ENCODE data around the gene TPSB2.

DNA sequence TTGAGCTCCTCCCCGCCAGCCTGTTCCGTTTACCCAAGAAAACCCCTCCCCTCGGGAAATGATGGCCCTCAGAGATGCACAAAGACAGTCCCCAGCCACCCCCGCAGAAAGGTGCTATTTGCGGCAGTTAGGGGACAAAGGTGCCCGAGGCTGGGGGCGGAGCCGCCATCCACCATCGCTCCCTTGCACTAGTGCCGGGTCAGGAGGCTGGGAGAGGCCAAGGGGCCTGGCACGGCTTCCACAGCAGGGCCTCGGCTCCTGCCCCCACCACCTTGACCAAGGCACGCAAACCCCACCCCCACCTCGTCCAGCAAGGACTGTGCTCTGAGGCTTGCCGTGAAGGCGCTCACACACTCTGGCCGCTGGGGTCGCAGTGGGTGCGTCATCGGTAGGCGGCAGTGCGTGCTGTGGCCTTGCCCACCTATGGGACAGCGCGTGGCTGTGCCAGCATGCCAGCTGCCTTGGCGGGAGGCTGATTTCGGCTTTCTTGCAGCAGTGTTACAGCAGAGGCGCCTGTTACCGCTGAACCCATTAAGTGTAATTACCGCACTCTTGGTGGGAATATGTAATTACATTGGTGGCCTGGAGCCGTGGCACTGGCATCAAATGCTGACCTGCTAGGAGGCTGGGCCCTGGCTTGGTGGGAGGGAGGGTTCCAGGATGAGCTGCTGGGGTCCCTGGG lies 36.7 kb downstream of the TPSB2 start:
- TF ChIP-seq, protein P1, sequence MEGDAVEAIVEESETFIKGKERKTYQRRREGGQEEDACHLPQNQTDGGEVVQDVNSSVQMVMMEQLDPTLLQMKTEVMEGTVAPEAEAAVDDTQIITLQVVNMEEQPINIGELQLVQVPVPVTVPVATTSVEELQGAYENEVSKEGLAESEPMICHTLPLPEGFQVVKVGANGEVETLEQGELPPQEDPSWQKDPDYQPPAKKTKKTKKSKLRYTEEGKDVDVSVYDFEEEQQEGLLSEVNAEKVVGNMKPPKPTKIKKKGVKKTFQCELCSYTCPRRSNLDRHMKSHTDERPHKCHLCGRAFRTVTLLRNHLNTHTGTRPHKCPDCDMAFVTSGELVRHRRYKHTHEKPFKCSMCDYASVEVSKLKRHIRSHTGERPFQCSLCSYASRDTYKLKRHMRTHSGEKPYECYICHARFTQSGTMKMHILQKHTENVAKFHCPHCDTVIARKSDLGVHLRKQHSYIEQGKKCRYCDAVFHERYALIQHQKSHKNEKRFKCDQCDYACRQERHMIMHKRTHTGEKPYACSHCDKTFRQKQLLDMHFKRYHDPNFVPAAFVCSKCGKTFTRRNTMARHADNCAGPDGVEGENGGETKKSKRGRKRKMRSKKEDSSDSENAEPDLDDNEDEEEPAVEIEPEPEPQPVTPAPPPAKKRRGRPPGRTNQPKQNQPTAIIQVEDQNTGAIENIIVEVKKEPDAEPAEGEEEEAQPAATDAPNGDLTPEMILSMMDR (IDR thresholded peaks at IDR 0.05; ENCODE audit: low read length), result no peak
- no peak for TF ChIP-seq EZH2 (optimal IDR thresholded peaks at IDR 0.05; ENCODE audit: low read depth, low read length)
